GM12891 (cell line): ENCODE data around the gene TMEM184A.

Experiments
- DNase-seq: peaks from one replicate; pipeline ENCODE4 v3.0.0; 2011; ENCODE audit warnings: low spot score; ENCODE audit not compliant: insufficient read length
- FAIRE-seq: peaks from 2 replicates; lab custom pipeline; 2011; peaks lifted over from hg19 to GRCh38; lab: Jason Lieb, UNC
- PAX5 ChIP-seq: IDR thresholded peaks from 2 replicates; pipeline ENCODE4 v1.6.1; 2011; ENCODE audit warnings: low read length, moderate library complexity, mild to moderate bottlenecking; ENCODE audit not compliant: insufficient read depth, severe bottlenecking
- POLR2A ChIP-seq: IDR thresholded peaks from 2 replicates; pipeline ENCODE4 v1.6.1; 2011; ENCODE audit warnings: low read depth, low read length, control low read depth
- POLR2AphosphoS5 ChIP-seq: IDR thresholded peaks from 2 replicates; pipeline ENCODE4 v1.6.1; 2011; ENCODE audit warnings: low read depth, low read length, control low read depth
- POU2F2 ChIP-seq: IDR thresholded peaks from 2 replicates; pipeline ENCODE4 v1.6.1; 2011; ENCODE audit warnings: low read depth, mild to moderate bottlenecking, control low read depth, low read length, moderate library complexity
- SPI1 ChIP-seq: IDR thresholded peaks from 2 replicates; pipeline ENCODE4 v1.6.1; 2011; ENCODE audit warnings: low read depth, low read length, control low read depth
- TAF1 ChIP-seq: IDR thresholded peaks from 2 replicates; pipeline ENCODE4 v1.6.1; 2011; ENCODE audit warnings: low read depth, low read length, control low read depth

Gene TMEM184A

DNA sequence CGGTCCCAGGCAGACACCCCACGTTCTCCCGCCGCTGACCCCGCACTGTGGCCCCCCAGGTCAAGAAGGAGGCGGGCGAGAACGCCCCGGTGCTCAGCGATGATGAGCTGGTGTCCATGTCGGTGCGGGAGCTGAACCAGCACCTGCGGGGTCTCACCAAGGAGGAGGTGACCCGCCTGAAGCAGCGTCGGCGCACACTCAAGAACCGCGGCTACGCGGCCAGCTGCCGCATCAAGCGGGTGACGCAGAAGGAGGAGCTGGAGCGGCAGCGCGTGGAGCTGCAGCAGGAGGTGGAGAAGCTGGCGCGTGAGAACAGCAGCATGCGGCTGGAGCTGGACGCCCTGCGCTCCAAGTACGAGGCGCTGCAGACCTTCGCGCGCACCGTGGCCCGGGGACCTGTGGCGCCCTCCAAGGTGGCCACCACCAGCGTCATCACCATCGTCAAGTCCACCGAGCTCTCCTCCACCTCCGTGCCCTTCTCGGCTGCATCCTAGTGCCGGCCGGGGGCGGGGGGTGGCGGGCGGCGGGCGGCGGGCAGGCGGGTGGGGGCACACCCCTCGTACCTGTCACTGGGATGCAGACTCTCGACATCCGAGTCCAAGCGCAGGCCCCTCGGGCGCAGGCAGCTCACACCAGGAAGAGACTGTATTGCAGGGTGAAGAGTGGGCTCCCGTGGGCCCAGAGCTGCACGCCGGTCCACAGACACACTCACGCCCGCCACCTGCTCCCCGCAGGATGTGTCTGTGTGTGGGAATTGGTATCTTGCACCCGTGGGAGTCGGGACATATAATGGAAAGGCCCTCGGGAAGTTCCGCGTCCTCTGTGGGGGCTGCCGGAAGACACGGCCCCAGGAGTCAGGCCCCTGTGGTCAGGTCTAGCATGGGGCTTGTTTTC, 15.9 kb downstream of the TMEM184A start:
- no peak for TF ChIP-seq POU2F2
- no peak for TF ChIP-seq POLR2AphosphoS5
- no peak for TF ChIP-seq SPI1
- no peak for TF ChIP-seq PAX5
- TF ChIP-seq POLR2A, result no peak
- no peak for TF ChIP-seq TAF1
- no peak for DNase-seq
- FAIRE-seq, result no peak

GRCh38 chr7:1539181-1539881, 16.7 kb downstream of the TMEM184A start:
- DNase-seq, result no peak
- TF ChIP-seq POLR2AphosphoS5 (no peak), PAX5 (no peak), SPI1 (no peak), POLR2A (no peak), TAF1 (no peak), POU2F2 (no peak)
- no peak for FAIRE-seq

- FAIRE-seq (no peak), DNase-seq (no peak)
- TF ChIP-seq SPI1, result no peak
- no peak for TF ChIP-seq POU2F2
- TF ChIP-seq POLR2A, result no peak
- no peak for TF ChIP-seq PAX5
- no peak for TF ChIP-seq POLR2AphosphoS5
- no peak for TF ChIP-seq TAF1
These were observed 17.3 kb downstream of the TMEM184A start for GRCh38 chr7:1538544-1539180.

DNA sequence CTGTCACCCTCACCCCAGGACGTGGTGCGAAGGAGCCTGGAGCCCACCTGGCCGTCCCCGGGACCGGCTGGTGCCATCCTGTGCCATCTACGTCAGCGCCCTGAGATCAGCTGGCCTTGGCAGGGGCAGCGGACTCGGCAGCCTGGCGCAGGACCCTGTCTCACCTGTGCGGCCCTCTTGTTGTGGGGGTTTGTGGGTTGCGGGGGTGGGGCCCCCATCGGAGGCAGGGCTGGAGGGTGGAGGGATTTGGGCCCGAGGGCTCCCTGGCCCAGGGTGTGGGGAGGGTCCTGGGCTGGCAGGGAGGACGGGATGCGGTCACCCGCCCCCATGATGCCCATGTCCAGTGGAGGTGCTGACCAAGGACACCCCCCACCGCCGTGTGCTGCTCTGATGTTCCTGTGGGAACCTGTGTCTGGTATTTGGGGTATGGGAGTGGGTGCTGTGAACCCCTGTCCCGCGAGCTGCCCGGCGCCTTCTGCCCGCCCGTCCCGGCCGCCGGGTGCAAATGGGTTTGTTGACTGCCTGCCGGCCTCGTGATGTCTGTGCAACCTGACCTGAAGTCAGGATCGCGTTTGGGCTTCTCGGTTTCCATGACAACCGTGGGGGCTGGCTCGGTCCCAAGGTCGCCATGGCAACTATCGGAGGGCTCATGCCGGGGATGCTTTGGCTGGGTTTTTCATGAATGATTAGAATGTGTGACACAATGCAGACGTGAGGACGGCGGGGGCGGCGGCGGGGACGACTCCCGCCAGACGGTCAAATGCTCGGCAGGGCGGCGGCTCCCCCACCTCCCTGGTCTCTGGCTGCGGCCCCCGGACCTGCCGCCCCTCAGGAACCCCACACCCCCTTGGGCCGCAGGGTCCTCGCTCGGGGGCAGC, 18.2 kb downstream of the TMEM184A start:
- no peak for DNase-seq
- TF ChIP-seq POU2F2, result no peak
- TF ChIP-seq POLR2A, result no peak
- no peak for TF ChIP-seq SPI1
- no peak for TF ChIP-seq TAF1
- TF ChIP-seq POLR2AphosphoS5, result no peak
- FAIRE-seq, result no peak

GRCh38 chr7:1536743-1537534, 19.1 kb downstream of the TMEM184A start:
- FAIRE-seq (no peak), DNase-seq (no peak)
- TF ChIP-seq PAX5, result no peak

DNA sequence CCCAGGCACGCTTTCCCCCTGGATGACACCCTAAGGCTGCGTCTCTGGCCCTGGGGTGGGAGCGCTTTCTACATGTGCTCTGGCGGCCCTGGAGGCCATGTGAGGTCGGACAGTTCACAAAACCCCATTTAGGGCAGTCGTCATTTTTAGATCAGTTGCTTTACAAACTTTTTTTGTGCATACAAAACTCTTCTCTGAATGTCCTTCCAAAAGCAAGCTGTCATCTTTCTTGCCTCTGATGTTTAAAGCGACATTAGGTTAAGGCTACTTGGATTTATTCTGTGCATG, 19.6 kb downstream of the TMEM184A start:
- DNase-seq, result no peak
- TF ChIP-seq POLR2A (no peak), POU2F2 (no peak), TAF1 (no peak), PAX5 (no peak), POLR2AphosphoS5 (no peak), SPI1 (no peak)
- FAIRE-seq, result no peak

GRCh38 chr7:1535701-1536454, 20.1 kb downstream of the TMEM184A start:
- no peak for TF ChIP-seq PAX5
- TF ChIP-seq POLR2A, result no peak
- TF ChIP-seq POLR2AphosphoS5, result no peak
- no peak for TF ChIP-seq TAF1
- TF ChIP-seq POU2F2, result no peak
- TF ChIP-seq SPI1, result no peak
- FAIRE-seq, result no peak
- DNase-seq, result no peak

- no peak for FAIRE-seq
These were observed 20.9 kb downstream of the TMEM184A start for GRCh38 chr7:1535100-1535458.

More at GRCh38 chr7:1535100-1535458, 20.9 kb downstream of the TMEM184A start:
- no peak for DNase-seq
- TF ChIP-seq TAF1, result no peak
- no peak for TF ChIP-seq PAX5
- TF ChIP-seq POLR2AphosphoS5, result no peak
- no peak for TF ChIP-seq SPI1
- TF ChIP-seq POU2F2, result no peak
- TF ChIP-seq POLR2A, result no peak
